Endothelial cell (in vitro differentiated cells): ENCODE results near the gene USP3. TPM values are rescaled to one million over a fixed set of nuclear protein-coding genes. Genes with fewer than 3 reads are reported as not detected.

Source experiments
- DNase-seq: peaks from one replicate; pipeline ENCODE4 v3.0.0; 2021; ENCODE audit warnings: low spot score
- H3K27ac Mint-ChIP-seq: one replicate; pipeline ENCODE4 v1.8.0; 2021; ENCODE audit warnings: mixed read lengths, inconsistent platforms; ENCODE audit not compliant: unreplicated experiment
- H3K27me3 Mint-ChIP-seq: one replicate; pipeline ENCODE4 v1.8.0; 2021; ENCODE audit warnings: mild to moderate bottlenecking, moderate library complexity, mixed read lengths, inconsistent platforms; ENCODE audit not compliant: unreplicated experiment
- H3K36me3 Mint-ChIP-seq: one replicate; pipeline ENCODE4 v1.8.0; 2021; ENCODE audit warnings: mild to moderate bottlenecking, low read depth, mixed read lengths, inconsistent platforms; ENCODE audit not compliant: unreplicated experiment
- H3K4me1 Mint-ChIP-seq: one replicate; pipeline ENCODE4 v1.8.0; 2021; ENCODE audit warnings: mild to moderate bottlenecking, mixed read lengths, inconsistent platforms; ENCODE audit not compliant: unreplicated experiment
- H3K4me3 Mint-ChIP-seq: one replicate; pipeline ENCODE4 v1.8.0; 2021; ENCODE audit warnings: mild to moderate bottlenecking, mixed read lengths, inconsistent platforms; ENCODE audit not compliant: unreplicated experiment
- H3K9me3 Mint-ChIP-seq: one replicate; pipeline ENCODE4 v1.8.0; 2021; ENCODE audit warnings: mixed read lengths, inconsistent platforms; ENCODE audit not compliant: unreplicated experiment
- total RNA-seq: library from RNA; stranded (reverse); fragmentation: NEBNext Ultra II Directional; extraction: Animal tissue kit (Norgen Biotek cat#: 25700); gene quantifications from one replicate; pipeline ENCODE4 v1.2.1, GENCODE V29; 2021; ENCODE audit not compliant: unreplicated experiment
- TF ChIP-seq, protein P1 (sequence below): fragments of 200-600 bp; sonication (generic); IDR thresholded peaks from one replicate; pipeline ENCODE4 v1.5.0; 2021; ENCODE audit warnings: antibody characterized with exemption; ENCODE audit not compliant: unreplicated experiment

USP3 gene
- total RNA-seq, 1 donor from 2014 or later: 33.5 TPM

DNA sequence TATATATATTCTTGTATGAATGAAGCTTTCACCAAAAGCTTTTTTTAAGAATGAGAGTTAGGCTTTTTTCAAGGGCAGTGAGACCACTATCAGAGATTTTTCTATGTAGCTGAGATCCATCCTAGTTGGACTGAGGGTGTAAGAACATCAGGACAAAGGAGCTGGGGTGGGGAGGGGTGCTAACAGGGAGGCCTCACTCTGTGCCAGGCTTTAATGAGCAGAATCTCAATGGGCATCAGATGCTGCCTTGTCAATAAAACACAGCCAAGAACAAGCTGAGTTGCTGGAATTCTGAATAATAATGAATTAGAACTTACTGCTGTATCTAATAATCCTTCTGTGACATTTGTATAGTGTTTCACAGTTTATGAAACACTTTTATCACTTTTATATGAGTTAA, 41.4 kb upstream of the USP3 start:
- TF ChIP-seq, protein P1, sequence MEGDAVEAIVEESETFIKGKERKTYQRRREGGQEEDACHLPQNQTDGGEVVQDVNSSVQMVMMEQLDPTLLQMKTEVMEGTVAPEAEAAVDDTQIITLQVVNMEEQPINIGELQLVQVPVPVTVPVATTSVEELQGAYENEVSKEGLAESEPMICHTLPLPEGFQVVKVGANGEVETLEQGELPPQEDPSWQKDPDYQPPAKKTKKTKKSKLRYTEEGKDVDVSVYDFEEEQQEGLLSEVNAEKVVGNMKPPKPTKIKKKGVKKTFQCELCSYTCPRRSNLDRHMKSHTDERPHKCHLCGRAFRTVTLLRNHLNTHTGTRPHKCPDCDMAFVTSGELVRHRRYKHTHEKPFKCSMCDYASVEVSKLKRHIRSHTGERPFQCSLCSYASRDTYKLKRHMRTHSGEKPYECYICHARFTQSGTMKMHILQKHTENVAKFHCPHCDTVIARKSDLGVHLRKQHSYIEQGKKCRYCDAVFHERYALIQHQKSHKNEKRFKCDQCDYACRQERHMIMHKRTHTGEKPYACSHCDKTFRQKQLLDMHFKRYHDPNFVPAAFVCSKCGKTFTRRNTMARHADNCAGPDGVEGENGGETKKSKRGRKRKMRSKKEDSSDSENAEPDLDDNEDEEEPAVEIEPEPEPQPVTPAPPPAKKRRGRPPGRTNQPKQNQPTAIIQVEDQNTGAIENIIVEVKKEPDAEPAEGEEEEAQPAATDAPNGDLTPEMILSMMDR: no peak
- no peak overlapping the region for H3K27ac Mint-ChIP-seq
- no peaks in the 10 kb centered on the region for H3K27me3 Mint-ChIP-seq
- no peak overlapping the region for H3K4me3 Mint-ChIP-seq
- H3K36me3 Mint-ChIP-seq: no peaks in the 10 kb centered on the region
- peaks cover 17% of the 10 kb centered on the region for H3K4me1 Mint-ChIP-seq
- no peaks in the 10 kb centered on the region for H3K9me3 Mint-ChIP-seq
- DNase-seq: no peak

DNA sequence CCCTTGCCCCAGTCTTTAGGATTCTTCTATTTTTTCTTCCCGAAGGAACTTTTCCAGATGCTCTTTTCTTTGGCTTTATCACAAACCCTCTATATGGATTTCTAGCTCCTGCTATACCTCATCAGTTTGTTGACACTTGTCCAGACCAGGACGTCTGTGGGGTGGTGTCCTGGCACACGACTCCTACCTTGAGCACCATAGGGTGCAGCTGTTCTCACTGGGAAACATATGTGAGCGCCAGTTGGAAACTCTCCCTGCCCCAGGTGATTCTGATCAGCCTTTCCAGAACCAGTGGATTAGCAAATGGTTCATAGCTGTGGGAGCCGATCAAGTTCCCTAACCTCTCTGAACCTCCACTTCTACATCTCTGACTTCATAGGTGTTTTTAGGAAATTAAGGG, 40.6 kb upstream of the USP3 start:
- H3K36me3 Mint-ChIP-seq: no peaks in the 10 kb centered on the region
- DNase-seq: no peak
- TF ChIP-seq, protein P1: no peak
- no peaks in the 10 kb centered on the region for H3K27me3 Mint-ChIP-seq
- H3K27ac Mint-ChIP-seq: no peak overlapping the region
- H3K4me3 Mint-ChIP-seq: no peak overlapping the region
- no peaks in the 10 kb centered on the region for H3K9me3 Mint-ChIP-seq
- peaks cover 24% of the 10 kb centered on the region for H3K4me1 Mint-ChIP-seq

- H3K4me1 Mint-ChIP-seq: peaks cover 31% of the 10 kb centered on the region
- H3K27me3 Mint-ChIP-seq: no peaks in the 10 kb centered on the region
- H3K36me3 Mint-ChIP-seq: no peaks in the 10 kb centered on the region
- no peaks in the 10 kb centered on the region for H3K9me3 Mint-ChIP-seq
- no peak for DNase-seq
- H3K27ac Mint-ChIP-seq: no peak overlapping the region
- TF ChIP-seq, protein P1: no peak
- H3K4me3 Mint-ChIP-seq: no peak overlapping the region
These were observed 39.3 kb upstream of the USP3 start for GRCh38 chr15:63465104-63465503.

GRCh38 chr15:63466378-63467192, 37.8 kb upstream of the USP3 start:
- TF ChIP-seq, protein P1: peak; percentile 39
- H3K9me3 Mint-ChIP-seq: no peaks in the 10 kb centered on the region
- DNase-seq: peak; percentile 54
- H3K27ac Mint-ChIP-seq: no peak overlapping the region
- H3K4me3 Mint-ChIP-seq: no peak overlapping the region
- peaks cover 31% of the 10 kb centered on the region for H3K4me1 Mint-ChIP-seq
- peaks cover 4% of the 10 kb centered on the region for H3K36me3 Mint-ChIP-seq
- H3K27me3 Mint-ChIP-seq: peaks cover 2% of the 10 kb centered on the region

DNA sequence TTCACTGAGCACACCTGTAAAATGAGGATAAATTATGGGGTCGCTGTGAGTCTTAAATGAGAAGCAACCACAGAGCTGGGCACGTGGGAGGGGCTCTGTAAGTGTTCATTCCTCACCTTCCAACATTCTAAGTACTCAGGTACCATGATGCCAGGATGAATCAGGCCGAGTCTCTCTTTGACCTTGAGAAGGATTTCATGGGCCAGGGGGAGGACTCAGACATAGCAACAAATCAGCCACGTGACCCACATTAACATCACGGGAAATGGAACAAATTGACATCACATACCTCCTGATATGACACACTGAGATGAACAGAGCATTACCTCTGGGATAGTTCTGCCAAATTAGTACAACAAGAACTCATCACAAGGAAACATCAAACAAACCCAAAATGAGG, 35.2 kb upstream of the USP3 start:
- peaks cover 5% of the 10 kb centered on the region for H3K36me3 Mint-ChIP-seq
- H3K4me3 Mint-ChIP-seq: no peak overlapping the region
- H3K4me1 Mint-ChIP-seq: peaks cover 32% of the 10 kb centered on the region
- no peak for DNase-seq
- peaks cover 7% of the 10 kb centered on the region for H3K27me3 Mint-ChIP-seq
- TF ChIP-seq, protein P1: no peak
- H3K9me3 Mint-ChIP-seq: no peaks in the 10 kb centered on the region
- peak overlapping the region; percentile 79 for H3K27ac Mint-ChIP-seq
